Dedifferentiated amniotic fluid mesenchymal stem cell (primary cell): ENCODE data around the gene PNLIP.

Source experiments
- DNase-seq: peaks from one replicate; pipeline ENCODE4 v3.0.0-alpha.2; 2016; ENCODE audit errors: extremely low spot score

The PNLIP gene

GRCh38 chr10:116574797-116575196, 29.1 kb downstream of the PNLIP start:
- DNase-seq = no peak

GRCh38 chr10:116587878-116588591, 42.3 kb downstream of the PNLIP start:
- DNase-seq = no peak

GRCh38 chr10:116588995-116589394, 43.3 kb downstream of the PNLIP start:
- no peak for DNase-seq

- no peak for DNase-seq
Measured at GRCh38 chr10:116589926-116590325, 44.2 kb downstream of the PNLIP start.

- DNase-seq = no peak
Measured at GRCh38 chr10:116590590-116591444, 45.1 kb downstream of the PNLIP start, which contains the start of gene PNLIPRP1. Gene PNLIPRP1, plus strand, starts transcription at chr10:116590959. Its CDS starts 171 bp downstream, at chr10:116591130.

- DNase-seq = no peak
Measured at GRCh38 chr10:116593139-116593740, 47.5 kb downstream of the PNLIP start.

- DNase-seq = no peak
Measured at GRCh38 chr10:116594525-116595035, 48.8 kb downstream of the PNLIP start.

- no peak for DNase-seq
Measured at GRCh38 chr10:116596062-116596461, 50.3 kb downstream of the PNLIP start.

GRCh38 chr10:116597543-116597942, 51.8 kb downstream of the PNLIP start:
- DNase-seq = no peak

GRCh38 chr10:116598329-116598728, 52.6 kb downstream of the PNLIP start:
- no peak for DNase-seq

GRCh38 chr10:116599991-116600390, 54.3 kb downstream of the PNLIP start:
- DNase-seq = no peak

GRCh38 chr10:116602648-116603400, 57.1 kb downstream of the PNLIP start:
- DNase-seq = no peak

- no peak for DNase-seq
Measured at GRCh38 chr10:116606061-116606483, 60.3 kb downstream of the PNLIP start.

GRCh38 chr10:116607336-116607735, 61.6 kb downstream of the PNLIP start:
- DNase-seq = no peak

GRCh38 chr10:116608686-116609594, 63.2 kb downstream of the PNLIP start:
- DNase-seq = no peak

- DNase-seq = no peak
Measured at GRCh38 chr10:116610443-116611152, 64.9 kb downstream of the PNLIP start.

GRCh38 chr10:116611153-116611545, 65.4 kb downstream of the PNLIP start:
- no peak for DNase-seq

- DNase-seq = no peak
Measured at GRCh38 chr10:116612107-116612769, 66.5 kb downstream of the PNLIP start.

GRCh38 chr10:116613471-116613870, 67.7 kb downstream of the PNLIP start:
- DNase-seq = no peak
